ENCODE results near the gene NRL. TPM values are rescaled to one million over a fixed set of nuclear protein-coding genes. Genes with fewer than 3 reads are reported as not detected.

Gene NRL
- total and polyA plus RNA-seq, 2 donors (not counting 3 experiments of a cell fraction or from before 2014, with no cell fraction given), result 0.71 to 1.1 TPM

DNA sequence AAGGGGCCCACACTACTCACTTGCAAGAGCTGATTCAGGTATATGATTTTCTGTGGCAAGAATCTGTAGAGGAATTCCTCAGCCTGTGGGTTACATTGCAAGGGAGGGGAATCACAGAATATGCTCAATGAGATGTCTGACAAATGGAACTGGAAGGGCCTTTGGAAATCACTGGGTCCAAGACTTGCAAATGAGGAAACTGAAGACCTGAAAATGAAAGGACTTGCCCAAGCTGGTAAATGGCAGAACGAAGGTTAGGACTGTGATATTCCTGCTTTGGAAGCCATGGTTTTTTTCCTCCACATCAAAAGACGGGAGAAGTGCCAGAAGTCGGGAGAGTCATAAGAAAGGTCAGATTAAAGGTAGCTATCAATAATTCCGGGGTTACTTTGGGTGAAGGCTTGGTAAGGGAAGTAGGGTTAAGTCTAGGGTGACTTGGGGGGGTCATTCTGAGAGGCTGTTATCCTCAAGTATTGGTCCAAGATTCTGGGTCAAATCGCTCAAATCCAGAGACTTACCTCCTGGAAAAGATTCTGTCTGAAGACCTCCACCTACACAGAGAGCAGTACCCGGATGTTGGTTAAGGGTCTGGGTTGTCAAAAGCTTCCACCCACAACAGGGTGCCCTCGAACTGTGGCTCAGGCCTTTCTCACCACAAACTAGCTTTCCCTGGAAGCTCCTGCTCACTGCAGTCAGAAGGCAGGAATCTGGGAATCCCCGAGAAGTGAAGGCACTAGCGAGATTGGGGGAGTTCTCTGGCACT, 31.1 kb upstream of the NRL start:
- H3K79me2 ChIP-seq (ENCODE audit: control insufficient read depth, insufficient read depth, low read length), result peaks cover 27% of the 10 kb centered on the region
- TF ChIP-seq POLR2AphosphoS5 (IDR thresholded peaks at IDR 0.05; ENCODE audit: insufficient read depth, low read depth, low read length) (no peak), MYC (IDR thresholded peaks at IDR 0.05; ENCODE audit: low read depth, low read length) (no peak), EZH2 (IDR thresholded peaks at IDR 0.05; ENCODE audit: borderline replicate concordance, low read depth, low read length, severe bottlenecking) (no peak), POLR2A (IDR thresholded peaks at IDR 0.05; ENCODE audit: low read depth, low read length) (no peak), JUN (IDR thresholded peaks at IDR 0.05; ENCODE audit: borderline replicate concordance, insufficient read depth, insufficient read length, low read depth) (no peak)
- peaks cover 19% of the 10 kb centered on the region for H3K4me1 ChIP-seq (ENCODE audit: control insufficient read depth, extremely low read depth, insufficient read depth, low read length)
- POLR2A ChIA-PET, result interaction anchor here (0.5 to 2.0 kb wide), 8 partner anchors 9 to 246 kb away, joined by 3 to 13 read pairs (median 5); partner anchors contain the start of genes CHMP4A, DCAF11, IRF9 and NRL
- peak overlapping the region; percentile 91 for H2AFZ ChIP-seq (ENCODE audit: low read depth, low read length)
- H3K27ac ChIP-seq (ENCODE audit: insufficient read depth, low read depth, low read length), result peak overlapping the region; percentile 52
- dilution Hi-C loops (cut with MboI; ENCODE audit: extremely low pct_ligation_motif_present, low sequenced_read_pairs) (no loop called here), intact Hi-C loops (cut with micrococcal nuclease) (loop anchor here (1.0 to 5.0 kb wide), 5 partner anchors 32 to 286 kb away; partner anchors contain the start of genes DCAF11, DHRS1, IPO4 and NFATC4)
- peak overlapping the region; percentile 95 for H3K4me2 ChIP-seq (ENCODE audit: insufficient read depth, low read length)
- no peaks in the 10 kb centered on the region for H3K9me1 ChIP-seq (replicated peaks; ENCODE audit: control insufficient read depth, extremely low read depth, insufficient read depth, low read length)
- DNase-seq (ENCODE audit: low read depth, low spot score), result peak; percentile 7
- no peaks in the 10 kb centered on the region for H4K20me1 ChIP-seq (replicated peaks; ENCODE audit: control insufficient read depth, extremely low read depth, insufficient read depth, low read length)
- peaks cover 0 to 15% of the 10 kb centered on the region in 2 experiments for H3K36me3 ChIP-seq (ENCODE audit: control insufficient read depth in 2 of 2, extremely low read depth in 1 of 2, insufficient read depth in 2 of 2, low read length in 2 of 2)
- H3K4me3 ChIP-seq (replicated peaks in 1 of 3; ENCODE audit: insufficient read depth in 1 of 3, low read depth in 1 of 3, low read length in 3 of 3), result peak overlapping the region; percentile 59 to 86 (median 79)
- H3K27me3 ChIP-seq (ENCODE audit: control insufficient read depth in 2 of 2, insufficient read depth in 2 of 2, low read length in 2 of 2), result no peaks in the 10 kb centered on the region
- peak; percentile 37 for FAIRE-seq
- no peaks in the 10 kb centered on the region for H3K9me3 ChIP-seq (replicated peaks; ENCODE audit: control insufficient read depth, insufficient read depth, low read length)
- H3K9ac ChIP-seq (replicated peaks; ENCODE audit: extremely low read depth, insufficient read depth, low read length), result peak overlapping the region; percentile 72
- BruUV-seq (replicated peaks), result TSS peak; percentile 55
- CTCF ChIA-PET, result interaction anchor here (0.9 to 7.8 kb wide), 9 partner anchors 9 to 162 kb away, joined by 3 to 63 read pairs (median 4); partner anchors contain the start of genes CIDEB, IRF9, PSME1 and TINF2

DNA sequence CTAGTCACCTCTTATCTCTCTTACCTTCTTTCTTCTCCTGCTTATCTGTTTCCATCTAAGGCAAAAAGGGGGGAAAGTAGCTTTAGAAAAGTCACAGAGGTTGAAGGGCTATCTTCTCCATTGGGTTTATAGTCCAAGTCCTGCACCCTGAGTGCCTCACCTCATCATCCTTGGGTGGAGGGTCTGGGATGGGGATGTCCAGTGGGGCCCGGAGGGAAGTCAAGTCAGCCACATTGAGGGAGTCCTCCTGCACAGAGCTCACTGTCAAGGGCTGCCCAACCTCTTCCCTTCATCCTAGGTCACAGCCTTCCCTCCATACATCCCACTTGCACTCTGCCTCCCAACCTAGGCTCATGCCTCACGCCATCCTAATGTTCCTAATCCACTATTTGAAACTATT, 30.5 kb upstream of the NRL start:
- POLR2A ChIA-PET, result interaction anchor here (1.1 kb wide), 1 partner anchor 16 kb away, joined by 6 read pairs; the partner anchor contains the start of gene IRF9
- Histone ChIP-seq H3K27me3 (ENCODE audit: control insufficient read depth in 2 of 2, insufficient read depth in 2 of 2, low read length in 2 of 2) (no peaks in the 10 kb centered on the region), H3K27ac (ENCODE audit: insufficient read depth, low read depth, low read length) (no peak overlapping the region), H3K4me2 (ENCODE audit: insufficient read depth, low read length) (no peak overlapping the region), H3K9ac (replicated peaks; ENCODE audit: extremely low read depth, insufficient read depth, low read length) (no peak overlapping the region), H3K79me2 (ENCODE audit: control insufficient read depth, insufficient read depth, low read length) (peaks cover 32% of the 10 kb centered on the region), H3K9me1 (replicated peaks; ENCODE audit: control insufficient read depth, extremely low read depth, insufficient read depth, low read length) (no peaks in the 10 kb centered on the region), H3K4me3 (replicated peaks in 1 of 3; ENCODE audit: insufficient read depth in 1 of 3, low read depth in 1 of 3, low read length in 3 of 3) (no peak overlapping the region), H4K20me1 (replicated peaks; ENCODE audit: control insufficient read depth, extremely low read depth, insufficient read depth, low read length) (no peaks in the 10 kb centered on the region), H2AFZ (ENCODE audit: low read depth, low read length) (no peak overlapping the region), H3K4me1 (ENCODE audit: control insufficient read depth, extremely low read depth, insufficient read depth, low read length) (peaks cover 19% of the 10 kb centered on the region), H3K36me3 (ENCODE audit: control insufficient read depth in 2 of 2, extremely low read depth in 1 of 2, insufficient read depth in 2 of 2, low read length in 2 of 2) (peaks cover 0 to 8% of the 10 kb centered on the region in 2 experiments), H3K9me3 (replicated peaks; ENCODE audit: control insufficient read depth, insufficient read depth, low read length) (no peaks in the 10 kb centered on the region)
- intact Hi-C loops (cut with micrococcal nuclease), result loop anchor here (5.0 kb wide), 3 partner anchors 152 to 287 kb away; partner anchors contain the start of genes DHRS1, NFATC4 and NOP9
- BruUV-seq (replicated peaks), result no TSS peak
- CTCF ChIA-PET, result interaction anchor here (2.7 to 3.1 kb wide), 2 partner anchors 9 to 36 kb away, joined by 14 read pairs; partner anchors contain the start of gene PSME1
- TF ChIP-seq POLR2AphosphoS5 (IDR thresholded peaks at IDR 0.05; ENCODE audit: insufficient read depth, low read depth, low read length), result no peak
- TF ChIP-seq POLR2A (IDR thresholded peaks at IDR 0.05; ENCODE audit: low read depth, low read length), result no peak
- TF ChIP-seq MYC (IDR thresholded peaks at IDR 0.05; ENCODE audit: low read depth, low read length), result no peak
- no peak for TF ChIP-seq JUN (IDR thresholded peaks at IDR 0.05; ENCODE audit: borderline replicate concordance, insufficient read depth, insufficient read length, low read depth)
- TF ChIP-seq FOS (IDR thresholded peaks at IDR 0.05; ENCODE audit: borderline replicate concordance, insufficient read depth, low read length), result no peak
- TF ChIP-seq, protein P1, sequence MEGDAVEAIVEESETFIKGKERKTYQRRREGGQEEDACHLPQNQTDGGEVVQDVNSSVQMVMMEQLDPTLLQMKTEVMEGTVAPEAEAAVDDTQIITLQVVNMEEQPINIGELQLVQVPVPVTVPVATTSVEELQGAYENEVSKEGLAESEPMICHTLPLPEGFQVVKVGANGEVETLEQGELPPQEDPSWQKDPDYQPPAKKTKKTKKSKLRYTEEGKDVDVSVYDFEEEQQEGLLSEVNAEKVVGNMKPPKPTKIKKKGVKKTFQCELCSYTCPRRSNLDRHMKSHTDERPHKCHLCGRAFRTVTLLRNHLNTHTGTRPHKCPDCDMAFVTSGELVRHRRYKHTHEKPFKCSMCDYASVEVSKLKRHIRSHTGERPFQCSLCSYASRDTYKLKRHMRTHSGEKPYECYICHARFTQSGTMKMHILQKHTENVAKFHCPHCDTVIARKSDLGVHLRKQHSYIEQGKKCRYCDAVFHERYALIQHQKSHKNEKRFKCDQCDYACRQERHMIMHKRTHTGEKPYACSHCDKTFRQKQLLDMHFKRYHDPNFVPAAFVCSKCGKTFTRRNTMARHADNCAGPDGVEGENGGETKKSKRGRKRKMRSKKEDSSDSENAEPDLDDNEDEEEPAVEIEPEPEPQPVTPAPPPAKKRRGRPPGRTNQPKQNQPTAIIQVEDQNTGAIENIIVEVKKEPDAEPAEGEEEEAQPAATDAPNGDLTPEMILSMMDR (IDR thresholded peaks at IDR 0.05; ENCODE audit: extremely low read depth in 1 of 2, insufficient read depth in 1 of 2, low read depth in 1 of 2, low read length in 2 of 2), result no peak
- TF ChIP-seq, protein P2, sequence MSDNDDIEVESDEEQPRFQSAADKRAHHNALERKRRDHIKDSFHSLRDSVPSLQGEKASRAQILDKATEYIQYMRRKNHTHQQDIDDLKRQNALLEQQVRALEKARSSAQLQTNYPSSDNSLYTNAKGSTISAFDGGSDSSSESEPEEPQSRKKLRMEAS (IDR thresholded peaks at IDR 0.05; ENCODE audit: insufficient read depth, insufficient read length), result no peak
- no peak for TF ChIP-seq EZH2 (IDR thresholded peaks at IDR 0.05; ENCODE audit: borderline replicate concordance, low read depth, low read length, severe bottlenecking)
- TF ChIP-seq GATA2 (IDR thresholded peaks at IDR 0.05; ENCODE audit: insufficient read depth, insufficient read length, low read depth, low read length), result no peak
- dilution Hi-C loops (cut with MboI; ENCODE audit: extremely low pct_ligation_motif_present, low sequenced_read_pairs), result no loop called here
- DNase-seq (ENCODE audit: low read depth, low spot score) (no peak), FAIRE-seq (no peak)

All from endothelial cell of umbilical vein (primary cell).